A549 treated with Mapracorat at 1 μM for 4 hours (cell line): ENCODE measurements around the gene SBK3. TPM values are rescaled to one million over a fixed set of nuclear protein-coding genes. Genes with fewer than 3 reads are reported as not detected.

ENCODE experiments used
- total RNA-seq: library from RNA; stranded (reverse); fragments of 200-300 nt; extraction: Qiagen RNA extraction; gene quantifications from 5 replicates; pipeline ENCODE4 v1.2.3, GENCODE V29; 2022

The SBK3 gene, protein sequence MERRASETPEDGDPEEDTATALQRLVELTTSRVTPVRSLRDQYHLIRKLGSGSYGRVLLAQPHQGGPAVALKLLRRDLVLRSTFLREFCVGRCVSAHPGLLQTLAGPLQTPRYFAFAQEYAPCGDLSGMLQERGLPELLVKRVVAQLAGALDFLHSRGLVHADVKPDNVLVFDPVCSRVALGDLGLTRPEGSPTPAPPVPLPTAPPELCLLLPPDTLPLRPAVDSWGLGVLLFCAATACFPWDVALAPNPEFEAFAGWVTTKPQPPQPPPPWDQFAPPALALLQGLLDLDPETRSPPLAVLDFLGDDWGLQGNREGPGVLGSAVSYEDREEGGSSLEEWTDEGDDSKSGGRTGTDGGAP
- total RNA-seq = 0.81 to 1.9 TPM (median 1.6 TPM) in 5 replicates

GRCh38 chr19:55545443-55545842 lies at the start of gene SBK3:
Gene SBK3 (minus strand): TSS chr19:55545543. CDS start chr19:55545543, 0 bp downstream.

DNA sequence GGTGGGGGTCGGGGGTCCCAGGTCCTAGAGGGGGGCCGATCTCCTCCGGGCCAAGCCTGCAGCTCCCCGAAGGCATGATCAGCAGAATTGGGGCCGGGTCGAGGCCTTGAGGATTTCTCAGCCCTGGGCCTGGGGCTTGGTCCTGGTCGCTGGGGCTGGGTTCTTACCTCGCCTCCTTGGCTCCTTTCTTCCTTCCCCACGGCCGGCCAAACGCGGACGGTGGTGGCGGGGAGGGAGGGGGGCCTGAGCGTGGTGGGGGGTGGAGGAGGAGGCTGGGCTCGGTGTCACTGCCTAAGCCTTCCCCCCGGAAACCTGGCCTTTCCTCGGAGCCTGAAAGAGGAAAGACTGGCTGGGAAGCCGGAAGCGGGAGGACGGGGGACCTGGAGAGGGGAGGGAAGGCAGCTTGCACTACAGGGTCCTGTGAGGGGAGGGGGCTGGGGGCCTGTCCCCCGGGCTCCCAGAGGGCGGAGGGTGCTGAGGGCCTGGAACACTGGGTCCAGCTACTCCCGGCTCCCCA lies 35.3 kb upstream of the SBK3 start, which contains the start of gene ZNF579:
ZNF579 (minus strand) TSS at position 221 of the 517 bp plus-strand sequence. CDS start 1,209 bp downstream, outside the sequence.

DNA sequence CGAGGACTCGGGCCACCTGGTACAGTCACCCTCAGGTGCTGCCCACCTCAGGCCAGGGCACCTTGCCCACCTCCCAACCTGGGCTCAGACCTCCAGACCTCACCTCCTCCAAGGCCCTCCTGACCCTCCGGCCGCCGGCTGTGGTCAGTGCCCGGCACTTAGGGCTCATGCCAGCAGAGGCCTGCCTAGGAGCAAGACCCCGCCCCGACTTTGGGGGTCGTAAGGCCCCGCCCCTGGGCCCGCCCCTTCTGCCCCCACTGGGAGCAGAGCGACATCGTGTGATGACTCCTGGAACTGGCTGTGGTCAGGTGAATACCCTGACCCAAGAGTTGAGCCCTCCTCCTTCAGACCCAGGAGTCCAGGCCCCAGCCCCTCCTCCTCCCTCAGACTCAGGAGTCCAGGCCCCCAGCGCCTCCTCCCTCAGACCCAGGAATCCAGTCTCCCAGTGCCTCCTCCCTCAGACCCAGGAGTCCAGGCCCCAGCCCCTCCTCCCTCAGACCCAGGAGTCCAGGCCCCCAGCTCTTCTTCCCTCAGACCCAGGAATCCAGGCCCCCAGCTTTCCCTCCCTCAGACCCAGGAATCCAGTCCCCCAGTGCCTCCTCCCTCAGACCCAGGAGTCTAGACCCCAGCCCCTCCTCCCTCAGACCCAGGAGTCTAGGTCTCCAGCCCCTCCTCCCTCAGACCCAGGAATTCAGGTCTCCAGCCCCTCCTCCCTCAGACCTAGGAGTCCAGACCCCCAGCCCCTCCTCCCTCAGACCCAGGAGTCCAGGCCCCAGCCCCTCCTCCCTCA lies 8.2 kb downstream of the SBK3 start, which contains the start of gene SBK2:
SBK2 (minus strand) TSS at position 183 of the 790 bp plus-strand sequence. CDS start 839 bp downstream, outside the sequence.

Other genes starting within 250 kb of the SBK3 start
- not detected in 5 replicates for gene TMEM150B, start 220.2 kb downstream of the SBK3 start, total RNA-seq
- 3.6 to 8.3 TPM (median 6.7 TPM) in 5 replicates for gene KMT5C, start 205.7 kb downstream of the SBK3 start, total RNA-seq
- 0.33 to 4.4 TPM (median 1.0 TPM) in 5 replicates for gene COX6B2, start 190.8 kb downstream of the SBK3 start, total RNA-seq
- 0.05 to 0.22 TPM (median 0.08 TPM) in 5 replicates for gene GARIN5B, start 182.3 kb downstream of the SBK3 start, total RNA-seq
- 16.3 to 22.0 TPM (median 18.1 TPM) in 5 replicates for gene IL11, start 175.1 kb downstream of the SBK3 start, total RNA-seq
- gene TMEM190, start 168.7 kb downstream of the SBK3 start, total RNA-seq = 1.1 to 2.4 TPM (median 1.5 TPM) in 5 replicates
- 2.5 to 10.7 TPM (median 9.7 TPM) in 5 replicates for gene TMEM238, start 161.3 kb downstream of the SBK3 start, total RNA-seq
- 2,416 to 3,186 TPM (median 2,701 TPM) in 5 replicates for gene RPL28, start 159.6 kb downstream of the SBK3 start, total RNA-seq
- gene UBE2S, start 137.8 kb downstream of the SBK3 start, total RNA-seq = 282 to 492 TPM (median 445 TPM) in 5 replicates
- not detected in 5 replicates for gene SHISA7, start 102.2 kb downstream of the SBK3 start, total RNA-seq
- 54.7 to 59.3 TPM (median 58.4 TPM) in 5 replicates for gene ISOC2, start 83.9 kb downstream of the SBK3 start, total RNA-seq
- not detected in 5 replicates for gene C19orf85, start 80.8 kb downstream of the SBK3 start, total RNA-seq
- gene ZNF628, start 68.9 kb downstream of the SBK3 start, total RNA-seq = 2.9 to 8.5 TPM (median 5.4 TPM) in 5 replicates
- gene NAT14, start 60.4 kb downstream of the SBK3 start, total RNA-seq = 31.7 to 58.5 TPM (median 52.9 TPM) in 5 replicates
- 0.53 to 0.93 TPM (median 0.61 TPM) in 5 replicates for gene SSC5D, start 57.1 kb downstream of the SBK3 start, total RNA-seq
- gene SBK2, start 8.4 kb downstream of the SBK3 start, total RNA-seq = 1.1 to 2.4 TPM (median 1.5 TPM) in 5 replicates
- 19.1 to 31.9 TPM (median 29.7 TPM) in 5 replicates for gene ZNF579, start 35.3 kb upstream of the SBK3 start, total RNA-seq
- 21.6 to 25.3 TPM (median 22.9 TPM) in 5 replicates for gene FIZ1, start 54.0 kb upstream of the SBK3 start, total RNA-seq
- gene ZNF524, start 54.7 kb upstream of the SBK3 start, total RNA-seq = 11.3 to 19.0 TPM (median 17.5 TPM) in 5 replicates
- 6.9 to 12.2 TPM (median 11.8 TPM) in 5 replicates for gene ZNF865, start 60.1 kb upstream of the SBK3 start, total RNA-seq
- gene ZNF784, start 79.0 kb upstream of the SBK3 start, total RNA-seq = 4.0 to 5.9 TPM (median 5.4 TPM) in 5 replicates
- 28.0 to 53.4 TPM (median 49.3 TPM) in 5 replicates for gene ZNF580, start 95.5 kb upstream of the SBK3 start, total RNA-seq
- gene ZNF581, start 98.1 kb upstream of the SBK3 start, total RNA-seq = 36.8 to 50.0 TPM (median 46.0 TPM) in 5 replicates
- gene CCDC106, start 102.7 kb upstream of the SBK3 start, total RNA-seq = 14.5 to 19.8 TPM (median 18.6 TPM) in 5 replicates
- gene U2AF2, start 109.5 kb upstream of the SBK3 start, total RNA-seq = 258 to 297 TPM (median 278 TPM) in 5 replicates
- 136 to 211 TPM (median 199 TPM) in 5 replicates for gene EPN1, start 129.7 kb upstream of the SBK3 start, total RNA-seq
- not detected in 5 replicates for gene NLRP9, start 192.9 kb upstream of the SBK3 start, total RNA-seq
- gene RFPL4A, start 213.6 kb upstream of the SBK3 start, total RNA-seq = 0.35 to 0.58 TPM (median 0.41 TPM) in 5 replicates
- gene RFPL4AL1, start 223.6 kb upstream of the SBK3 start, total RNA-seq = not detected in 5 replicates